Motor neuron (in vitro differentiated cells): ENCODE measurements around the gene C4B. TPM values are rescaled to one million over a fixed set of nuclear protein-coding genes. Genes with fewer than 3 reads are reported as not detected.
"Not testable (repeated sequence)": the region's sequence is repeated elsewhere in the genome, so short reads cannot be mapped to it uniquely, and the experiment has no call there.

Experiments used
- ATAC-seq, 8 experiments: fragments of 200-7000 bp; cut with Tn5 transposase; replicated peaks in 6 of 8; 2 replicates each; pipeline ENCODE4 v1.8.0; 2021; ENCODE audit warnings: mild to moderate bottlenecking in 8 of 8, moderate library complexity in 8 of 8
- H3K27ac ChIP-seq, 2 donors: fragments of 250-450 bp; sonication (Bioruptor Pico); 2 replicates each; pipeline ENCODE4 v1.9.0; 2021; ENCODE audit warnings: antibody characterized with exemption in 2 of 2, mild to moderate bottlenecking in 2 of 2, moderate library complexity in 1 of 2
- H3K4me1 ChIP-seq, 2 donors: fragments of 250-450 bp; sonication (Bioruptor Pico); replicated peaks in 1 of 2; 2 replicates each; pipeline ENCODE4 v1.6.1; 2021; ENCODE audit warnings: antibody characterized with exemption in 2 of 2, mild to moderate bottlenecking in 2 of 2, moderate library complexity in 1 of 2
- H3K4me3 ChIP-seq, 5 donors: fragments of 250-450 bp; sonication (Bioruptor Pico); 2 replicates each; pipeline ENCODE4 v1.9.0; 2021; ENCODE audit warnings: antibody characterized with exemption in 5 of 5, mild to moderate bottlenecking in 5 of 5, moderate library complexity in 4 of 5
- WGBS, 10 experiments: fragments of 450-650 bp; shearing (Covaris generic); methylation state at CpG; one replicate each; pipeline ENCODE4 v1.0.0; 2022; 5-methylcytosine and 5-hydroxymethylcytosine counted together
- in situ Hi-C, 9 experiments: fragments of 400-800 bp; cut with MboI; loops; one replicate each; pipeline ENCODE4 v1.15.0; 2021; ENCODE audit warnings: low sequenced_read_pairs in 9 of 9, low pct_unique_long_range_greater_than_20kb in 2 of 9; ENCODE audit not compliant: unreplicated experiment in 9 of 9
- total RNA-seq, 8 experiments: library from RNA; unstranded; fragments of 300-600 nt; gene quantifications; 2 replicates each; pipeline versions ENCODE4 v1.2.3 to v1.2.4, GENCODE V29; 2022

Gene C4B
- 100 to 1,000 TPM in 1 of 8 experiments, 10 to 100 TPM in 4, 1 to 10 TPM in 3; 2.5 to 575 (median 14.2) TPM for total RNA-seq

DNA sequence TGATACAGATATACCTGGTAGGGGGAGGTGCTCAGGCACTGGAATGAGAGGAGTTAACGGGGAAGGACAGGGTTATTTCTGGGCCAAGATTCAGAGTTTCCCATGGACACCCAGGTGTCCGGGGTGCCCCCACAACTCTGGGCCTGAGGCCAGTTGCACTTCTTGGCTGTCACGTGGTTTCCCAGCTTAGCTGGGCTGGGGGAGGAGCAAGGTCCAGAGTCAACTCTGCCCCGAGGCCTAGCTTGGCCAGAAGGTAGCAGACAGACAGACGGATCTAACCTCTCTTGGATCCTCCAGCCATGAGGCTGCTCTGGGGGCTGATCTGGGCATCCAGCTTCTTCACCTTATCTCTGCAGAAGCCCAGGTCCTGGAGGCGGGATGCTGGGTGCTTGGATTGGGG is at the start of gene C4B:
TSS of gene C4B (plus strand) at position 249 of the 400 bp plus-strand sequence. CDS start at position 300, 51 bp downstream.
- H3K4me1 ChIP-seq, in situ Hi-C loops, H3K4me3 ChIP-seq, H3K27ac ChIP-seq: not testable (repeated sequence)
- peak in 5 of 8 experiments; percentile 2 to 72 (median 38) for ATAC-seq
- no CpG with 5 or more reads among the region's 6 CpGs for WGBS, 10 experiments

DNA sequence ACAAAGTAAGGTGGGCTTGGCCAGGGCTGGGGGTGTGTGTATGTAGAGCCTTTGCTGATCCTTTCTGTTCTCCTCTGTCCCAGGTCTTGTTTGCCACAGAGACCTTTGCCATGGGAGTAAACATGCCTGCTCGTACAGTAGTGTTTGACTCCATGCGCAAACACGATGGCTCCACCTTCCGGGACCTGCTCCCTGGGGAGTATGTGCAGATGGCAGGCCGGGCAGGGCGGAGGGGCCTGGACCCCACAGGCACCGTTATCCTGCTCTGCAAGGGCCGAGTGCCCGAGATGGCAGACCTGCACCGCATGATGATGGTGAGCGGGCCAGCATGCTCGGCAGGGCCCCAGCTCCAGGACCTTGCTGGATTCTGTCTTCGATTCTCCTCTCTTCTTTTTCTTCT is 48.9 kb upstream of the C4B start:
- Histone ChIP-seq H3K27ac (no peak overlapping the region), H3K4me1 (peaks cover 4 to 12% of the 10 kb centered on the region in 2 donors), H3K4me3 (no peak overlapping the region)
- no peak for ATAC-seq
- in situ Hi-C loops, result loop anchor here in 1 of 9 experiments (25.0 kb wide), 1 partner anchor 278 kb away; the partner anchor contains the start of gene LY6G5C
- 25 to 91% (median 80%) methylated on average over 1 to 8 of the region's 13 CpGs; no CpG with 5 or more reads in 3 of the 10 experiments for WGBS, 10 experiments

DNA sequence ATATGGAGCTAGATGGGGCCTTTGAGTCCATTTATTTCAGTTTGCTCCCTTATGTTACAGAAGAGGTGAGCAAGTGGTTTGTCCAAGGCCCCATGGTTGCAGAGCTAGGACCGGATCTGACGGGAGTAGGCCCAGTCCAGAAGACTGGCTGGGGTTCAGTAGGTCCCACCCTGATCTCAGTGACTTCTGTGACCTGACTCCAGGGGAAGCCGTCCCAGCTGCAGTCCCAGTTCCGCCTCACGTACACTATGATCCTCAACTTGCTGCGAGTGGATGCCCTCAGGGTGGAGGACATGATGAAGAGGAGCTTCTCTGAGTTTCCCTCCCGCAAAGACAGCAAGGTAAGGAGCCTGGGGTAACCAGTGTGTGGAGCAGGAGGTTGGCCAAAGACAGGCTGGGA is 48.1 kb upstream of the C4B start:
- ATAC-seq, result no peak
- WGBS, 10 experiments, result 71 to 100% (median 85%) methylated on average over 1 to 5 of the region's 7 CpGs; no CpG with 5 or more reads in 3 of the 10 experiments
- no peak overlapping the region for H3K27ac ChIP-seq
- in situ Hi-C loops, result loop anchor here in 1 of 9 experiments (25.0 kb wide), 1 partner anchor 279 kb away; the partner anchor contains the start of gene LY6G5C
- H3K4me1 ChIP-seq, result peaks cover 11 to 18% of the 10 kb centered on the region in 2 donors
- no peak overlapping the region for H3K4me3 ChIP-seq

DNA sequence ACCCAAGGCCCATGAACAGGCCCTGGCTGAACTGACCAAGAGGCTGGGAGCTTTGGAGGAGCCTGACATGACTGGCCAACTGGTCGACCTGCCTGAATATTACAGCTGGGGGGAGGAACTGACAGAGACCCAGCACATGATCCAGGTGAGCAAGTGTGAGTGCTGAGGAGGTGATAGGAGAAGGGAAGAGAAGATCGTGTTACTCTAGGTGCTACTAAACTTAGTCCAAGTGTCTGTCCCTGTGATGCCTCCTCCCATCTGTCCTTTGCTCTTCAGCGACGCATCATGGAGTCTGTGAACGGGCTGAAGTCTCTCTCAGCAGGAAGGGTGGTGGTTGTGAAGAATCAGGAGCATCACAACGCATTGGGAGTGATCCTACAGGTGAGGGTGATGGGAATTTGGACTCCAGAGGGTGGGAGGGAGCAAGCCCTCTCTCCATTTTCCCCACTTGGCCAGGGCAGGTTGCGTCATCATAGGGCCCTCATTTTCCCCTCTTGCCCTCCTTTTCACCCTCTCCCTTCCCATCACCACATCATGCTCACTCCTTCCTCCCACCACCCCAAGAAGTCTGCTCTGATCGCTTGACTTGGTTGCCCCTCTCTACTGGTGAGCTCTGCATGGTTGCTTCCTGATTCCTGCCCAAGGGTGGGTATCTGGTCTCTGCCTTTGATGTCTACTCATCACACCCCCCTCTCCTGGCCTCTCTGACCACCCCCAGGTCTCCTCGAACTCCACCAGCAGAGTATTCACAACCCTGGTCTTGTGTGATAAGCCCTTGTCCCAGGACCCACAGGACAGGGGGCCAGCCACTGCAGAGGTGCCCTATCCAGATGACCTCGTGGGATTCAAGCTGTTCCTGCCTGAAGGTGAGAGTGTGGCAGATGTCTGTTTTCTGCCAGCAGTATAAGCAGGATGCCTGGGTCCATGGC is 47.3 kb upstream of the C4B start:
- H3K4me1 ChIP-seq, result peaks cover 11 to 18% of the 10 kb centered on the region in 2 donors
- in situ Hi-C loops, result loop anchor here in 1 of 9 experiments (25.0 kb wide), 1 partner anchor 280 kb away; the partner anchor contains the start of gene LY6G5C
- no peak for ATAC-seq
- no peak overlapping the region for H3K4me3 ChIP-seq
- H3K27ac ChIP-seq, result no peak overlapping the region
- 50 to 100% (median 92%) methylated on average over 1 to 6 of the region's 10 CpGs; no CpG with 5 or more reads in 3 of the 10 experiments for WGBS, 10 experiments

DNA sequence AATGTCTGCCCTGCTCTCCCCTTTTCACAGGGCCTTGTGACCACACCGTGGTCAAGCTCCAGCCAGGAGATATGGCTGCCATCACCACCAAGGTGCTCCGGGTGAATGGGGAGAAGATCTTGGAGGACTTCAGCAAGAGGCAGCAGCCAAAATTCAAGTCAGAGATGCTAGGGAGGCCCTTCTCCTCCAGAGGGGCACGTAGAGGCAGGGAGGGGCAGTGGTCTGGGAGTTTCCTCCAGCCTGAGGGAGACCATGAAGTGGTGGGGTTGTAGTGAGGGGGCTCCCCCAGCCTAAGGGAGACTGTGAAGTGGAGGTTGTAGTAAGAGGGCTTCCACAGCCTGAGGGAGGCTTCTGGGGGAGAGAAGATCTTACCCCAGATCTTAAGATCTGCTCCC is 46.7 kb upstream of the C4B start:
- 0 to 100% (median 80%) methylated on average over 1 to 2 of the region's 3 CpGs; no CpG with 5 or more reads in 7 of the 10 experiments for WGBS, 10 experiments
- in situ Hi-C loops, result loop anchor here in 1 of 9 experiments (25.0 kb wide), 1 partner anchor 281 kb away; the partner anchor contains the start of gene LY6G5C
- Histone ChIP-seq H3K4me1 (peaks cover 11 to 18% of the 10 kb centered on the region in 2 donors), H3K27ac (no peak overlapping the region), H3K4me3 (no peak overlapping the region)
- ATAC-seq, result no peak

DNA sequence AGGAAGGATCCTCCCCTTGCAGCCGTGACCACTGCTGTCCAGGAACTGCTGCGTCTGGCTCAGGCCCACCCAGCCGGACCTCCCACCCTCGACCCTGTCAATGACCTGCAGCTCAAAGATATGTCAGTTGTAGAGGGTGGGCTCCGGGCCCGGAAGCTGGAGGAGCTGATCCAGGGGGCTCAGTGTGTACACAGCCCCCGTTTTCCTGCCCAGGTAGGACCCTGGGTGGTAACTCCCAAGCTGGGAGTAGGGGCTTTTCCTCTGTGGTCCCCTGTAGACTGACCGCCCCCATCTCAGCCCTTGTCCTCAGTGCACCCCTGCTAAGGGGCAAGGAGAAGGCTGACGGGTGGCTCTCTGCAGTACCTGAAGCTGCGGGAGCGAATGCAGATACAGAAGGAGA is 46.3 kb upstream of the C4B start:
- no peak overlapping the region for H3K4me3 ChIP-seq
- in situ Hi-C loops, result loop anchor here in 1 of 9 experiments (25.0 kb wide), 1 partner anchor 281 kb away; the partner anchor contains the start of gene LY6G5C
- peaks cover 15 to 21% of the 10 kb centered on the region in 2 donors for H3K4me1 ChIP-seq
- no peak overlapping the region for H3K27ac ChIP-seq
- no peak for ATAC-seq
- WGBS, 10 experiments, result 100% methylated on average over 2 of the region's 11 CpGs; no CpG with 5 or more reads in 9 of the 10 experiments

DNA sequence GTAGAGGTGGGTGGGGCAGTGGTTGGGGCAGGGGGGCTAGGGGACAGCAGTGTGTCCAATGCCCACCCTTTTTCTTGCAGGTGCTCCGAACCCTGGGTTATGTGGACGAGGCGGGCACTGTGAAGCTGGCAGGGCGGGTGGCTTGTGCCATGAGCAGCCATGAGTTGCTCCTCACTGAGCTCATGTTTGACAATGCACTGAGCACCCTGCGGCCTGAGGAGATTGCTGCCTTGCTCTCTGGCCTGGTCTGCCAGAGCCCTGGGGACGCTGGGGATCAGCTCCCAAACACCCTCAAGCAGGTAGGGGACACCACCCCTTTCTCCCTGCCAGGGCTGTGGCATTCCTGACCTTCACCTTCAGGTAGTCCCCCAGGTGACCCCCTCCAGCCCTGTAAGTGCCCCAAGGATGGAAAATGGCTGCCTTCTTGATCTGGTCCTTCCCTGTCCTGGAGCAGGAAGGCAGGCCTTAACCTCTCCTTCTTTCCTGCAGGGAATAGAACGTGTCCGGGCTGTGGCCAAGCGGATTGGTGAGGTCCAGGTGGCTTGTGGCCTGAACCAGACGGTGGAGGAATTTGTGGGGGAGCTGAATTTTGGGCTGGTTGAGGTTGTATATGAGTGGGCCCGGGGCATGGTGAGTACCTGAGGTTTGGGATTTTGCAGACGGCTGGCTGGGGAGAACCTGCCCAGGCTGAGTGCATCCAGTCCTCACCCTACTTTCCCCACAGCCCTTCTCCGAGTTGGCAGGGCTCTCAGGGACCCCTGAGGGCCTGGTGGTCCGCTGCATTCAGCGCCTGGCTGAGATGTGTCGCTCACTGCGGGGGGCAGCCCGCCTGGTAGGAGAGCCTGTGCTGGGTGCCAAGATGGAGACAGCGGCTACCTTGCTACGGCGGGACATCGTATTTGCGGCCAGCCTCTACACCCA is 45.5 kb upstream of the C4B start:
- ATAC-seq, result no peak
- Histone ChIP-seq H3K27ac (no peak overlapping the region), H3K4me1 (peaks cover 19 to 24% of the 10 kb centered on the region in 2 donors), H3K4me3 (no peak overlapping the region)
- in situ Hi-C loops, result loop anchor here in 1 of 9 experiments (25.0 kb wide), 1 partner anchor 282 kb away; the partner anchor contains the start of gene LY6G5C
- 84 to 100% (median 96%) methylated on average over 2 to 4 of the region's 23 CpGs; no CpG with 5 or more reads in 7 of the 10 experiments for WGBS, 10 experiments

DNA sequence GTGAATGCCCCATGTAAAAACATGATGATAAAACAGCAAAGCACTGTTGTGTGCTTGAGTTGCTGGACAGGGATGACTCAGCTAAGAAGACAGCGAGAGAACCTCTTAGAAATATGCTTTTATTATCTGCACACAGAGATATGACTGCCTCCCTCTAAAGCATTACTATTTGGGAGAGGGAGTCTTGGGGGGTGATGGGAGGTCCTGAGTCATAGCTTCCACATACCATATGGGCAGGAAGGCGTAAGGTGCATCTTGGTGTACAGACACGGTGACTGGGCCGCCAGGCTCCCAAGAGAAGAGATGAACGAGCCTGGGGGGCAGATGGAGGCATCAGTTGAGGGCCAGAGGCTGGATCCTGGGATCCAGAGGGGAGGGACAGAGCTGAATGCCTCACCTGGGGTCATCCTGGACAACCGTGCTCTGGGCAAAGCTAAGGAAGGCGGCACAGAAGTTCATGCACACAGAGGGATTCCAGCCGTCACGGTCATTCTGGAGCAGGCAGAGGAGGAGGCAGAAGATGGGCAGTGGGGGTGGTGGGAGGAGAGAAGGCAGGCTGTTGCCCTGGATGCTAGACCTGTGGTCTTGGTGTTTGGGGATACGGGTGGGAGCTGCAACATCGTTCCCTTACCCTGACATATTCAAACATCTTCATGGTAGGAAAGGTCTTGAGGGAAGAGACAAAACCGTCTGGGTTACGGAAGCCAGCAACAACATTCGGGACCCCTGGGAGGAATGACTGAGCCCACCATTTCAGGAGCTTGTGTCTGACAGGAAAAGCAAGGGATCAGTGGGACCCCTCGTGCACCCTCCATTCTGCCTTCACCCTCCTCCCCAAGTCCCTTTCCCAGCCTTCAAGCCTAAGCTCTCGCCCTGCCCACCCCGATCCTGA is 44.6 kb upstream of the C4B start:
- ATAC-seq, result no peak
- Histone ChIP-seq H3K27ac (peak overlapping the region; percentile 96 to 97), H3K4me3 (peak overlapping the region in 3 of 5 donors; percentile 56 to 85 (median 67)), H3K4me1 (peaks cover 19 to 24% of the 10 kb centered on the region in 2 donors)
- 60 to 94% (median 86%) methylated on average over 2 to 11 of the region's 17 CpGs; no CpG with 5 or more reads in 4 of the 10 experiments for WGBS, 10 experiments
- in situ Hi-C loops, result loop anchor here in 1 of 9 experiments (25.0 kb wide), 1 partner anchor 283 kb away; the partner anchor contains the start of gene LY6G5C

DNA sequence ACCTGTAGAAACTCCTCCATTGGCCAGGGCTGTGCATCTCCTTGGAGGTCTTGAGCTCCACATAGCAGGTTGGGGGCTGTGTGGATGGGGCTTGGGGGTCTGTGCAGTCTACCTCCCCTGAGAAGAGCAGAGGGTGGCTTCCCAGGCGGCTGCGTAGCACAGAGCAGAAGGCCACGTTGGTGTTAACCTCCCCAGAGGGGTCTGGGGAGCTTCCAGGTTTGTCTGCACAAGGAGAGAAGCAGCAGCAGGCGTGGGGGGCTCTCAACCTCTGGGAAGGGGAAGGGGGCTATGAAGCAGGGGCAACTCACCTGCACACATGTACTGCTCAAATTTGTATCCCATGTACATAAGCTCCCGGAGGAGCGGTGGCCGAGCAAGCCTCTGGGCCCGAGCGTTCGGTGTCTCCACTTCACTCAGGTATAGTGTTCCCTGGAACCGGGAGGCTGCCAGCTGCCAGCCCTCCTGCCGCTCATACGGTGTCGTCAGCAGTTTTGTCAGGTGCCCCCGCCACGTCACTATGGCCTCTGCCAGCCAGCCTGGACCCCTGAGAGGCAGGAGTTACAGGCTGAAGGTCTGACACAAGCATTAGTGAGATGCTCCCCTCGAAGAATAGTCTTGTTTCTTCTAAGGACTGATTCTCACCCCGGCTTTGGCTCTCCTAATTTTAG is 43.9 kb upstream of the C4B start:
- H3K4me3 ChIP-seq, result peak overlapping the region; percentile 56 to 85 (median 66)
- peaks cover 19 to 24% of the 10 kb centered on the region in 2 donors for H3K4me1 ChIP-seq
- in situ Hi-C loops, result loop anchor here in 1 of 9 experiments (25.0 kb wide), 1 partner anchor 283 kb away; the partner anchor contains the start of gene LY6G5C
- ATAC-seq, result no peak
- peak overlapping the region; percentile 96 to 97 for H3K27ac ChIP-seq
- 70 to 100% (median 93%) methylated on average over 1 to 3 of the region's 18 CpGs; no CpG with 5 or more reads in 5 of the 10 experiments for WGBS, 10 experiments

DNA sequence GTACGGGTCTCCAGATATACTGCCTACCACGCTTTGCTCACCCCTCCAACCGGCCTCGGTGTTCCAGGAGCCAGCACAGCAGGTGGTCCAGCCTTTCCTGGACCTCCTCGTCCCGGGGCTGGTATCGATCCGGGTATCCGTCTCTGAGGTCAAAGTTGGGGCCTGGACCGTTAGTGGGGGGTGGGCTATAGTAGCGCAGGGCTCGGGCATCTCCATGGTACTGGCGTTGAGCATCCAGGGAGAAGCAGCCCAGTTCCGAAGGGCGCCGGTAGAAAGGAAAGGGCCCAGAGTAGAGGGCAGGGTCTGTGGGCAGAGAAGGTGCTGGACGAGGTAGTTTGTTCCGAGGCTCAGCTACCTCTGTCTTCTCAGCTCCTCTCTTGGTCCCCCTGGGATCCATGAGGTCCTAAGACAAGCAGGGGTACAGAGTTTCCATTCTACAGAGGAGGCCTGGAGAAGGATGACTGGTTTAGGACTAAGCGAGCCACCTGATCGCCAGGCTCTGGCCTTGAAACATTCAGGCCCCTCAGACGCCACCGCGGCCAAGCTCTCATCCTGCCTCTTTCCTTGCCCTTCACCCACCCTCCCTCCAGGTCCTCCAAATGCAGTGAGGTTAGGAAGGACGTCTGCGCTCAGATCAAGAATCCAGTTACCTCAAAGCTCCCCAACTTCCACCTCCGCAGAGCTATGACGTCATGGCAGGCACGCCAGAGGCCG is 43.2 kb upstream of the C4B start:
- Histone ChIP-seq H3K27ac (peak overlapping the region; percentile 96 to 97), H3K4me1 (peaks cover 19 to 24% of the 10 kb centered on the region in 2 donors), H3K4me3 (peak overlapping the region; percentile 56 to 85 (median 66))
- in situ Hi-C loops, result loop anchor here in 1 of 9 experiments (25.0 kb wide), 1 partner anchor 284 kb away; the partner anchor contains the start of gene LY6G5C
- WGBS, 10 experiments, result 0 to 84% (median 24%) methylated on average over 2 to 16 of the region's 29 CpGs
- ATAC-seq, result peak in 1 of 8 experiments; percentile 0
